MM.1S (cell line): Measurements from ENCODE around the gene TSSC4.

Experiments
- DNase-seq: peaks from one replicate; pipeline ENCODE4 v3.0.0-alpha.2; 2015
- H2AFZ ChIP-seq: fragments of 300-600 bp; sonication (generic); 2 replicates; pipeline ENCODE4 v1.6.0; 2016; ENCODE audit warnings: antibody characterized with exemption, low read length
- H3F3A ChIP-seq: fragments of 300-600 bp; sonication (generic); 2 replicates; pipeline ENCODE4 v1.6.1; 2016; ENCODE audit warnings: mild to moderate bottlenecking, antibody characterized with exemption, low read length, moderate library complexity, mixed read lengths; ENCODE audit not compliant: insufficient read depth
- H3K27ac ChIP-seq: fragments of 300-600 bp; sonication (generic); 2 replicates; pipeline ENCODE4 v1.5.1; 2016; ENCODE audit warnings: mild to moderate bottlenecking, low read length
- H3K27me3 ChIP-seq: fragments of 300-600 bp; sonication (generic); replicated peaks from 2 replicates; pipeline ENCODE4 v1.6.0; 2016; ENCODE audit warnings: low read length; ENCODE audit not compliant: insufficient read depth
- H3K36me3 ChIP-seq: fragments of 300-600 bp; sonication (generic); replicated peaks from 2 replicates; pipeline ENCODE4 v1.6.1; 2016; ENCODE audit warnings: mild to moderate bottlenecking, low read length, mixed read lengths; ENCODE audit not compliant: insufficient read depth
- H3K4me1 ChIP-seq: fragments of 300-600 bp; sonication (generic); 2 replicates; pipeline ENCODE4 v1.6.1; 2016; ENCODE audit warnings: low read length, mixed read lengths
- H3K4me2 ChIP-seq: fragments of 300-600 bp; sonication (generic); 2 replicates; pipeline ENCODE4 v1.6.0; 2016; ENCODE audit warnings: low read depth, low read length
- H3K4me3 ChIP-seq: fragments of 300-600 bp; sonication (generic); 2 replicates; pipeline ENCODE4 v1.5.1; 2016; ENCODE audit warnings: low read length, mixed read lengths
- H3K79me2 ChIP-seq: fragments of 300-600 bp; sonication (generic); 2 replicates; pipeline ENCODE4 v1.6.1; 2016; ENCODE audit warnings: mixed run types, low read length, mixed read lengths
- H3K9ac ChIP-seq: fragments of 300-600 bp; sonication (generic); 2 replicates; pipeline ENCODE4 v1.6.1; 2016; ENCODE audit warnings: low read length, mixed read lengths
- H3K9me2 ChIP-seq: fragments of 300-600 bp; sonication (generic); replicated peaks from 2 replicates; pipeline ENCODE4 v1.6.1; 2016; ENCODE audit warnings: mild to moderate bottlenecking, low read length, mixed read lengths; ENCODE audit not compliant: insufficient read depth
- H3K9me3 ChIP-seq: fragments of 300-600 bp; sonication (generic); replicated peaks from 2 replicates; pipeline ENCODE4 v1.6.1; 2016; ENCODE audit warnings: mild to moderate bottlenecking, low read length, mixed read lengths; ENCODE audit not compliant: insufficient read depth
- H4K20me1 ChIP-seq: fragments of 300-600 bp; sonication (generic); 2 replicates; pipeline ENCODE4 v1.6.1; 2016; ENCODE audit warnings: mild to moderate bottlenecking, low read length, moderate library complexity, mixed read lengths; ENCODE audit not compliant: insufficient read depth
- EZH2 ChIP-seq: fragments of 300-600 bp; sonication (generic); optimal IDR thresholded peaks from 2 replicates; pipeline ENCODE3; 2017; ENCODE audit warnings: low read depth, mild to moderate bottlenecking, antibody characterized with exemption, low read length, mixed read lengths
- EZH2phosphoT487 ChIP-seq: fragments of 300-600 bp; sonication (generic); IDR thresholded peaks from 2 replicates; pipeline ENCODE4 v1.6.1; 2018; ENCODE audit warnings: antibody characterized with exemption, low read length
- TF ChIP-seq, protein P1 (sequence below): fragments of 300-600 bp; sonication (generic); IDR thresholded peaks from 2 replicates; pipeline ENCODE4 v1.5.1; 2016; ENCODE audit warnings: antibody characterized with exemption, low read length, mixed read lengths

TSSC4 gene

DNA sequence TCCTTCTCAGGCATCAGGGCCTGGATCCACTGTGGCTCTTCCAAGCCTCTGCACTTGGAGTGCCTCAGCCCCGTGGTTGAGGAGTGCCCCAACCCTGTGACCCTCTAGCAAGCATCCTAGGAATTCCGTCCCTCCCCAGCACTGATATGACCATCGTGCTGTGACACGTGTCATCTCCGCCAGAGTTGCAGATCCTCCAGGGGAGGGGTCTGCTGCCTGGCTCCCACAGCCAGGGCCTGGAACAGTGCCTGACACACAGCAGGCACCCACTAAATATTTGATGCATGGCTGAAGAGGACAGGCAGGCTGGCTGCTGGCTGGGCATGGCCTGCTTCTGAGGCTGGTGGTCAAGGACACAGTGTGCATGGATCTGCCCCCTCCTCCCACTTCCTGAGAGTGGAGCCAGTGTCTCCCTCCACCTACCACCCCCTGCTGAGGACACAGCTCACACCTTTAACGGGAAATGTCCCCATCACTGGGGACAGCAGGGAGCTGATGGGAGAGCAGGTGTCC lies 25.2 kb upstream of the TSSC4 start:
- no peaks in the 10 kb centered on the region for H4K20me1 ChIP-seq
- TF ChIP-seq EZH2phosphoT487 (no peak), EZH2 (no peak)
- no peak overlapping the region for H2AFZ ChIP-seq
- H3K79me2 ChIP-seq, result no peaks in the 10 kb centered on the region
- no peak overlapping the region for H3K27ac ChIP-seq
- H3K9me2 ChIP-seq, result no peaks in the 10 kb centered on the region
- no peaks in the 10 kb centered on the region for H3K9me3 ChIP-seq
- no peaks in the 10 kb centered on the region for H3K36me3 ChIP-seq
- peaks cover 90% of the 10 kb centered on the region for H3K27me3 ChIP-seq
- no peak overlapping the region for H3K4me3 ChIP-seq
- H3K4me2 ChIP-seq, result no peak overlapping the region
- DNase-seq, result no peak
- no peak overlapping the region for H3K9ac ChIP-seq
- H3K4me1 ChIP-seq, result no peaks in the 10 kb centered on the region
- no peaks in the 10 kb centered on the region for H3F3A ChIP-seq

DNA sequence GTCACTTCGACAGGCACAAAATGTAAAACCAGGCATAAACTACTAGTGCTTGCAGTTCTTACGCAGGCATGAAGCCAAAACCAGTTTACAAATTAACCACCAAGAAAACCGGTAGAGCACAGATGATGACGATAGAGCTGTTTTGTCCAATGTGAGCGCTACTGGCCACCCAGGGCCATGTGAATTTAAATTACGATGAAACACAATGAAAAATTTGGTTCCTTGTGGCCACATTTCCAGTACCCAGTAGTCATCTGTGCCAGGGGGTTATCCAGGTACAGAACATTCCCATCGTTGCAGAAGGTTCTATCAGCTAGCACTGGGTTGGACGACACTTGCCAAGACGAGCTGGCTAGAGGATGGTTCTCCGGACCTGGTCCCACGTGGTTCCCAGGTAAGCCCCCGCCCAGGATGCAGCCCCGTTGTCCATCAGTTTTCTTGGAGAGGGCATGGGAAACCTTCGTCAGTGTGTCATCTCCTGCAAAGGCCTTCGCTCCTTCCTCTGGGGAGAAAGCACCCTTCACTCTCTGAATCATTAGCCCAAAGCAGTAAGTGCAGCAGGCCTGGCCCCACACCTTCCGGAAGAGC lies 24.5 kb upstream of the TSSC4 start:
- no peak overlapping the region for H3K4me2 ChIP-seq
- no peak for TF ChIP-seq EZH2phosphoT487
- no peak for TF ChIP-seq EZH2
- TF ChIP-seq, protein P1, sequence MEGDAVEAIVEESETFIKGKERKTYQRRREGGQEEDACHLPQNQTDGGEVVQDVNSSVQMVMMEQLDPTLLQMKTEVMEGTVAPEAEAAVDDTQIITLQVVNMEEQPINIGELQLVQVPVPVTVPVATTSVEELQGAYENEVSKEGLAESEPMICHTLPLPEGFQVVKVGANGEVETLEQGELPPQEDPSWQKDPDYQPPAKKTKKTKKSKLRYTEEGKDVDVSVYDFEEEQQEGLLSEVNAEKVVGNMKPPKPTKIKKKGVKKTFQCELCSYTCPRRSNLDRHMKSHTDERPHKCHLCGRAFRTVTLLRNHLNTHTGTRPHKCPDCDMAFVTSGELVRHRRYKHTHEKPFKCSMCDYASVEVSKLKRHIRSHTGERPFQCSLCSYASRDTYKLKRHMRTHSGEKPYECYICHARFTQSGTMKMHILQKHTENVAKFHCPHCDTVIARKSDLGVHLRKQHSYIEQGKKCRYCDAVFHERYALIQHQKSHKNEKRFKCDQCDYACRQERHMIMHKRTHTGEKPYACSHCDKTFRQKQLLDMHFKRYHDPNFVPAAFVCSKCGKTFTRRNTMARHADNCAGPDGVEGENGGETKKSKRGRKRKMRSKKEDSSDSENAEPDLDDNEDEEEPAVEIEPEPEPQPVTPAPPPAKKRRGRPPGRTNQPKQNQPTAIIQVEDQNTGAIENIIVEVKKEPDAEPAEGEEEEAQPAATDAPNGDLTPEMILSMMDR, result no peak

DNA sequence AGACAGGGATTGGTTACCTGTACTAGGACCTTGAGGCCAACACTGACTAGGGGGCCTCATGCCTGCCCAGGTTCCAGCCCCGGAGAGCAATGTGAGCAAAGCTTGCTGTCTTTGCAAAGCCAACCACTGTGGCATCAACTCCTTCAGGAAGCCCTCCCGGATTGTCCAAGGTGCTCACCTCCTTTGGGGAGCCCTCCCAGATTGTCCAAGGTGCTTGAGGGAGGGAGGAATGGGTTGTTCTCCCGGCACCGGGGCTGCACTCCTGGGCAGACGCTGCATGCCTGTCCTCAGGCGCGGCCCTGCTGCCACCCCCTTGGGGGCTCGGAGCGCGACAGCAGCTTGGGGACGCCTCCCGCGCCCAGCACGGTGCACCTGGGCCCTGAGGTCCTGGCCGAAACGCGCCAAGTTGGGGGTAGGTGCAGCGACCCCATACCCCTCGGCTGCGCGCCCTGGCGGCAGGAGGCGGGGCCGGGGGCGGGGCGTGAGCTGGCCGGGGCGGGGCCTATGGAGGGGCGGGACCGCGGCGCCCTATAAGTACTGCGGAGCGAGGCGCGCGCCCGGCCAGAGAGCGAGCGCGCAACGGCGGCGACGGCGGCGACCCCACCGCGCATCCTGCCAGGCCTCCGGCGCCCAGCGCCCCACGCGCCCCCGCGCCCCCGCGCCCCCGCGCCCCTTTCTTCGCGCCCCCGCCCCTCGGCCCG lies 23.6 kb upstream of the TSSC4 start, which contains the start of gene CD81:
Gene CD81, plus strand, starts transcription at position 560 of the 701 bp plus-strand sequence. CDS start 240 bp downstream, outside the sequence.
- Histone ChIP-seq H3K9me2 (no peaks in the 10 kb centered on the region), H3K9me3 (no peaks in the 10 kb centered on the region), H3K4me1 (no peaks in the 10 kb centered on the region; the same call in 1 of the 2 replicates), H3K4me2 (no peak within 1 kb of the TSS), H4K20me1 (no peaks in the 10 kb centered on the region), H3K79me2 (no peaks in the 10 kb centered on the region), H3K4me3 (no peak within 1 kb of the TSS), H3K27me3 (peaks cover 86% of the 10 kb centered on the region), H3K27ac (no peak within 1 kb of the TSS), H3K36me3 (no peaks in the 10 kb centered on the region), H3F3A (no peaks in the 10 kb centered on the region), H3K9ac (no peak within 1 kb of the TSS), H2AFZ (no peak within 1 kb of the TSS)
- TF ChIP-seq, protein P1, result no peak
- TF ChIP-seq EZH2phosphoT487, result no peak
- TF ChIP-seq EZH2, result no peak
- DNase-seq, result no peak

More for the DNA sequence above, 24.5 kb upstream of the TSSC4 start:
- H4K20me1 ChIP-seq, result no peaks in the 10 kb centered on the region
- H3F3A ChIP-seq, result no peaks in the 10 kb centered on the region
- H3K9me3 ChIP-seq, result no peaks in the 10 kb centered on the region
- no peak overlapping the region for H2AFZ ChIP-seq
- H3K27ac ChIP-seq, result no peak overlapping the region
- DNase-seq, result no peak
- no peak overlapping the region for H3K4me3 ChIP-seq
- no peaks in the 10 kb centered on the region for H3K36me3 ChIP-seq
- H3K79me2 ChIP-seq, result no peaks in the 10 kb centered on the region
- H3K9ac ChIP-seq, result no peak overlapping the region
- no peaks in the 10 kb centered on the region for H3K9me2 ChIP-seq
- H3K4me1 ChIP-seq, result no peaks in the 10 kb centered on the region; the same call in 1 of the 2 replicates
- H3K27me3 ChIP-seq, result peaks cover 88% of the 10 kb centered on the region
